22Rv1 (cell line): ENCODE measurements around the gene GH1.

Experiments used
- CTCF ChIP-seq: fragments of 450-650 bp; IDR thresholded peaks from 2 replicates; pipeline ENCODE4 v1.5.1; 2017; ENCODE audit warnings: mild to moderate bottlenecking
- ZFX ChIP-seq: fragments of 450-650 bp; IDR thresholded peaks from 2 replicates; pipeline ENCODE4 v1.6.1; 2017; ENCODE audit warnings: antibody characterized with exemption, borderline replicate concordance

DNA sequence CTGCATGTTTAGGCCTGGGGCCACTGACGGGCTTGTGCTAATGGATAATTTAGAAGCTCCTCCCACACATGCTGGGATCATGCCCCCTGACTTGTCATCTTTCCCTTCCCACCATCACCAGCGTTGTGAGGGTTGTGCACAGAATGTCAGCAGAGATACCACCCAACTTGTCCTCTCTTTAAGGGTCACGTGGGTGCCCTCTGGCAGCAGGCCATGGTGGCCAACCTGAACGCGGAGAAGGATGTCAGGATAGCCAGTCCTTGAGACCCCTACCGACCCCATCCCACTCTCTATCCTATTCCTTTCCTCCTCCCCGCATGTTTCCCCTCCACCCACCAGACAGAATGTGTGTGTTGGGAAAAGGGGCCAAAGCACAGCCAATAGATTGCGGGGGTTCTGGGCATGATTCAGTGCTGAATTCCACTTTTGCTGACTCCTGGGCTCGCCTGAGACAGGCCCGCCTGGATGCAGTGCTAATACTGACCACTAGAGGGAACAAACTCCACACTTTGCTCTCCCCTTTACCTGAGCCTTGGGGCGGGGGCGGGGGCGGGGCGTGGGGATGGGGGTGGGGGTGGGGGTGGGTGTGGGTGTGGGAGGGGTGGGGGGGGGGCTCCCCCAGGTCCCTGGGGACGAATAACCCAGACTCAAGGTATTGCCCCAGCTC, 36.6 kb downstream of the GH1 start, which contains the start of gene GH2:
- peak; percentile 62 for TF ChIP-seq CTCF
- no peak for TF ChIP-seq ZFX
